ENCODE measurements around the gene ETFB. TPM values are rescaled to one million over a fixed set of nuclear protein-coding genes. Genes with fewer than 3 reads are reported as not detected.
"Not testable (repeated sequence)": the region's sequence is repeated elsewhere in the genome, so short reads cannot be mapped to it uniquely, and the experiment has no call there.

Gene ETFB
- 65.0 TPM for total RNA-seq

DNA sequence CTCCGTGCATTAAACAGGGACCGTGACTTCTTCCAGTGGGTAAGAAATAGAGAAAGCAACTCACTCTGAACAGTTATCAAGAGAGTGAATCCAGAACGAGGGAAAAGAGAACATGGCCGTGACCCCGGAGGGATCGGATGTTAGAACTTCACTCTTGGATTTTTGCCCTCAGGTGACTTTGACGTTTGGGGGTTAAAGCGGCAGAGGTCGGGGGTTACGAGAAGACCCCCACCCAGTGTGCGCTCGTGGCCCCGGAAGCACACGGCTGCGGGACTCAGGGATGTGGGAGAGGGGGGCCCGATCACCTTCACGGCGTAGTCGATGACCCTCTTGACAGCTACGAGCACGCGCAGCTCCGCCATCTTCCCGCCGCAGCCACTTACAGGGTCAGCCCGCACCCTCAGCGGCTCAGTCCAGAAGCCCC lies at the start of gene ETFB:
TSS of gene ETFB (minus strand) at position 424 of the 424 bp plus-strand sequence. CDS start at position 362, 62 bp downstream.
- intact Hi-C loops (cut with DNase I) = no loop called here
- DNase-seq (ENCODE audit: low spot score) (no peak), ATAC-seq (no peak)

DNA sequence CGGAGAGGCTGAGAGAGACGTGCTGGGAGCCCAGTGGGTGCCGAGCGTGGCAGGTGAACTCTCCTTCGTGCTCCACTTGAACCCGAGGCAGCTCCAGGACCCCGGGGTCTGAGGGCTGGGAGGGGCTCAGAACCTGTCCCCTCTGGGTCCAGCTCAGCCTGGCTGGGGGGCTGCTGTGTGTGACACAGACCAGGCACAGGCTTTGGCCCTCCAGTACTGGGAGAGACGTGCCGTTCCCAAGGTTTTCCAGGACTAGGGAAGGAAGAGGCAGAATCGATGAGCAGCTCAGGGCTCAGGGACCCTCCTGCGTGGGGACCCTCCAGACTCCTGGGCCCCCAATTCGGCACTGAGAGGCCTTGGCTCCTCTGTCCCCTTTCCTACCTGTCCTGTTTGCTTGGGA lies 49.0 kb upstream of the ETFB start:
- no peak for ATAC-seq
- intact Hi-C loops (cut with DNase I) = no loop called here

DNA sequence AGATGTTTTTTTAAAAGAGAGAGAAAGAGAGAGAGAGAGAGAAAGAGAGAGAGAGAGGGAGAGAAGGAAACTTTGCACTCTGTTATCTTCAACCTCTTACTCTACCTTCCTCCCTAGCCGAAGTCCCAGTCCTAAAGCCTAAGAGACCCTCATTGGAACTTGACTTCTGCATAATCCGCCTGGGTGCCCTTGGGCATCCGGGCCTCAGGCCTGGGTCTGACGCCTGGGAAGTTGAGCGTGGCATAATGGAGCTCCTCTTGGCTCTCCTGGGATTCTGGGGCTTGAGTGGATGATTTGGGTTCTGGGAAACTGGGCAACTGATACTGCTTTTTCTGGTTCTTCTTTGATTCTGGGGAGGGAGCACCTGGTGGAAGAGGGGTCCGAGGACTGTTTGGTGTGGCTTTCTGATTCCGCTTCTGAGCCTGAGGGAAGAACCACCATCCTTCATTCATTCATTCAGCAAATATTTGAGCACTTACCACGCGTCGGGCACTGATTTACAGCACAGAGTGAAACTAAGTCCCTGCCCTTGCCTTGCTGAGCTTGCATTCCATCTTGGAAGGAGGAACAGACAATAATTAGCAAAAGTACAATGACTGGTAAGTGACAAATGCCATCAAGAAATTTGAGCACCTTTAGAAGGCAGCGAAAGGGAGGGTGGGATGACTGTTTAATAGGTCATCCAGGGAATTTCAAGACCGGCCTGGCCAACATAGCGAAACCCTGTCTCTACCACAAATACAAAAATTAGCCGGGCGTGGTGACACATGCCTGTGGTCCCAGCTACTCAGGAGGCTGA lies 45.0 kb upstream of the ETFB start:
- DNase-seq (ENCODE audit: low spot score) (no peak), ATAC-seq (no peak)
- intact Hi-C loops (cut with DNase I) = no loop called here

More for the DNA sequence above, 49.0 kb upstream of the ETFB start:
- DNase-seq (ENCODE audit: low spot score) = no peak

DNA sequence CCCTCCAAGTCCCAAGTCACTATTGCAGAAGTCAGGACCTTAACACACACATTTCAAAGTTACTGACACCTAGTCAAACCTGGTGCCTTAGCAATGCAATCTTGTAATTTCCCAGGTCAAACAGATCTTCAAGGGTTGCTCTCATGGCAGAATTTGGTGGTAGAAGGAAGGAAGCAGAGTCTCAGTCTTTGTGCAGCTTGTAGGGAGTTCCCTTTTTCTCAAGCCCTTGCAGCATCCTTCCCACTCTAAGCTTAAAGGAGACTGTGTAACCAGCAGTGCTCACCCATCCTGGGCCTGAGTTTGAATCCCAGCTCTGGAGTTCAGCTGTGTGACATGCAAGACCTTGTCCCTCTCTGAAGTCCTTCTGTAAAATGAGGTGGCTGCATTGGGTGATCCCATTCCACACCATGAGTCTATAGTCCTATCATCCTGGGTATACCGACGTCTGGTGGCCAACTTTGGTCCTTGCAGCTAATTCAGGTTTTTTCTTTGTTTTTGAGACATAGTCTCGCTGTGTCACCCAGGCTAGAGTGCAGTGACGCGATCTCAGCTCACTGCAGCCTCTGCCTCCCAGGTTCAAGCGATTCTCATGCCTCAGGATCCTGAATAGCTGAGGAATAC lies 41.4 kb upstream of the ETFB start:
- intact Hi-C loops (cut with DNase I) = no loop called here
- DNase-seq (ENCODE audit: low spot score) (no peak), ATAC-seq (no peak)

DNA sequence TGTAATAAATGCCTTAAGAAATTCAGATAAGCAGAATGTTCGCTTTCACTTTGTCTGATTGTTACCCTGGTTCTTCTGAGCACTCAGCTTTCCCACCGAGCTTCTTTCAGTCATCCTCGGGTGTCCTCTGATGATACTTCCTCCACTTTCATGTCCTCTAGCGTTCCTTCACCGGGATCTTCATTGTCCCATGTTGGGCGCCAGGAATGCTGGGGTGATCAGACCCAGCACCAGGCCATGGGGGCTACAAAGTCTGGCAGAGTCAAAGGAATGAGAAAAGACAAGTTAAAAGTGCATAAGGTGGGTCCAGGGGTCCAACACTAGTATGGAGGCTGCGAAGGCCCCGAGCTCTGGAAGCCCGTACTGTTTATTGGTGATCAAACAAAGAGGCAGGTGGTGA lies 35.9 kb upstream of the ETFB start:
- DNase-seq (ENCODE audit: low spot score) (no peak), ATAC-seq (no peak)
- intact Hi-C loops (cut with DNase I) = no loop called here

DNA sequence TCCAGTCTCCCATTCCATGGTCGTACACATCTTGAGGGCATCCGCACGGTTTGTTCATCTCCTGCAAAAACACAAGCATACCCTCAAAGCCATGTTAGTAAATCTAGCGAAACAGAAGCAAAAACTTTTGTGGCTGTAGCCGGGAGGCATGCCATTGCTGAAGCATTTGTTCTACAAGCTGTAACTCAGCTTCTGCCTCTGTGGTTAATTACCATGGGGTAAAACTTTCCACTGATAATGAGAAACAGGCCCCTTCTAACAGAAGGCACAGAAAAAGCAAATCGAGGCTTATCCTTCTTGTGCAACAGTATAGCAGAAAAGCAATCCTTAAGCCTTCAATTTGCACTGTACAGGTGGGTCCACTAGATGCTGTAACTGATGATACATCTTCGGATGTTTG lies 33.7 kb upstream of the ETFB start:
- ATAC-seq; DNase-seq (ENCODE audit: low spot score); intact Hi-C loops (cut with DNase I): not testable (repeated sequence)

DNA sequence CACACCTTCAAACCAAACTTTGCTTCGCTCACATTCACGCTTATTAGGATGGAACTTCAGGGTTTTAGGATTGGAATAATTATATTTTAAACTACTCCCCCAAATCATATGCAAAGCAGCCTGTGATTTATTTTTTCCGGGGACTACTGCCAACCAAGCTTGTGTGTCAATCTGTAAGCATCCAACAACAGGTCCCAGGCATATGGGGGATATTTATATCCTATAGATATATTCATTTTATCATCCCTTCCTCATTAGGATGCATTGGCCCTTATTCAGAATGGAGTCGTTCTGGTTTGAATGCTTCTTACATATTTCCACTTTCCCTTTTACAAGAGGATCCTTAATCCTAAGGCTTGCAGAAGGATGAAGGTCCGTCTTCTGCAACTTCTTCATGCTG lies 33.0 kb upstream of the ETFB start:
- DNase-seq (ENCODE audit: low spot score) (no peak), ATAC-seq (no peak)
- intact Hi-C loops (cut with DNase I) = no loop called here

DNA sequence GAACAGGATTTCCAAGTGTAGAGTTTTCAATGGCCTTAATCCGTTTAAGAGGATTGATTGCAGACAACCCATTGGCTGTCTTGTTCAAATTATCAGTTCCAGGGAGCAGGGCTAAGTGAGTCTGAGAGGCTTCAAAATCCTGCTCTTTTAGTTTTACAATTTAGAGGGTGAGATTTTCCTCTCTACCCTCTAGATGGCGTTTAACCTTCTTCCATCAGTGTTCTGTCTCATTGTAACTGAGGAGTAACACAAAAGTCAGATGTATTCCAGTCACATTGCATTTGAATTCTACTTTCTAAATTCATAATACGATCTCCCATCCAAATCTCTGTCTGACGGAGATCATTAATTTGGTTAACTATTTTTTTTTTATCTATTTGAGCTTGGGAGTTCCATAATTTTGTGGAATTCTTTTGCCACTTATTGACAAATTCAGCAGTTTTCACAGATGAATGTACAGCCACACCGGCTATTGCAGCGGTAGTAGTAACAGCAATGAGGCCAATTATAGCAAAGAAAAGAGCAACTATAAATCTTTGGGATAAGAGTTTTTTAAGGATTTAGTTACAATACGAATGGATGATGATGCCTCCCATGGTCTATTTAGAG lies 32.0 kb upstream of the ETFB start:
- intact Hi-C loops (cut with DNase I) = no loop called here
- DNase-seq (ENCODE audit: low spot score) (no peak), ATAC-seq (no peak)

DNA sequence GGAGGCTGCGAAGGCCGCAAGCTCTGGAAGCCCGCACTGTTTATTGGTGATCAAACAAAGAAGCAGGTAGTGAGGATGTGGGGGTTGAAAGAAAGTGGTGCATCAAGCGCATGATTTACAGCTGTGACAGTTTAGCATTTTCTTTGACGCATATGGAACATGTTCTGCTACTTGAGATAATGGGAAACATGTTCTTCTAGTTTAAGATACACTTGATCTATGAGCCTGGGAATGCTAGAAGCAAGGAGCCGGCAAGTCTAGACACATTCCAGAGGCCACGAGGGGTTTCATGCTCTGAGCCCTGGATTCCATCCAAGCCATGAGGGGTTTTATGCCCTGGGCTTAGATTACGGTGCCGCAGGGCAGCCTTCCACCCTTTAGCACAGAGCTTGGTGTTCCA lies 31.3 kb upstream of the ETFB start:
- intact Hi-C loops (cut with DNase I) = not testable (repeated sequence)

DNA sequence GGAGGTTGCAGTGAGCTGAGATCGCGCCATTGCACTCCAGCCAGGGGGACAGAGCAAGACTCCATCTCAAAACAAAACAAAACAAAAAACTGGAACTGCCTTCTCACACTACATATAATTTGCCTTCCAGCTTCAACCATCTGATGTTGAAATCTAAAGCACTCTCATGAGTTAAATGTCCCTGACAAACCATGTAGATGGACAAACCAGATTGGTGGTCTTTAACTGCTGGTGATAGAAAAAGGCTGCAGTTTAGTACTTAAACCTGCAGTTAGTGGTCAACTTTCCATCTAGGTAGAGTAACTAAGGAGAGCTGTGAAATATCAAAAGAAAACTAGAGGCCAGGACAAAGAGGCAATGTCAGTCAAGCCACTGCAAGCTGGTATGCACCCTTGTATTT lies 30.0 kb upstream of the ETFB start:
- intact Hi-C loops (cut with DNase I) = no loop called here

More for the DNA sequence above, 31.3 kb upstream of the ETFB start:
- ATAC-seq; DNase-seq (ENCODE audit: low spot score): not testable (repeated sequence)

DNA sequence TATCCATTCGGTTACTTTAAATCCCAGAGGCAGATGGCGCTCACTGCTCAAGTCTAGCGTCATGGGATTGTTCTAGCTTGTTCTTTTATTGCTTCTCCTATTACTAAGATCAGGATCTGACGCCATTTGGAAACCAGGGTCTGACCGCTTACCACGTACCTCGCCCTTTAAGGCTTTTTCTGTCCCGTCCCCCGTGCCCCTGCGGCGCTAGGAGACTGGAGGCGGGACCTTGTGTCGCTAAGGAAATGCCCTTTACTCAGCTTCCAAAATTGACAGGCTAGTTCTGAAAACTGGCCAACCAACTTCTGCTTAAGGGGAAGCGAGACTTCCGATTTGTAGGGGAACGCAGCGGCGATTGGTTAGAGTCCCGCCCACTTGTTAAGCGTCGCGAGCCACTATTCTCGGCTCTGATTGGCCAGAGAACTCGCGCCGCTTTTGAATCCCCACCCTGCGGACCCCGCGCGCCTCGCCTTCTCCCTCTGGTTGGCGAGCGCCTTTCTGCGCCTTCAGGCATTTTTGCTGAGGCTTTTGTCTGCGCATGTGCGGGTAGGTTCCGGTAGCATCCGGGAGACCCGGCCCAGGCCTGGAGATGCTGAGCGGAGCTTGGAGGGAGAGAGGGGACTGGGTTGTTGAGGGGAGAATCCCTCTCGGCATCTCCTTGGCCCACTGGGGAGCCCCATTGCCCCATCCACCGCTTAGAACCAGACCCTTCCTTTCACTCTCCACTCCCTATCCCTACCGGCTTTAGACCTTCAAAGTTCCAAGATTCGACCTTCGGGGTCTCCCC lies 28.1 kb upstream of the ETFB start:
- intact Hi-C loops (cut with DNase I) = no loop called here
- DNase-seq (ENCODE audit: low spot score) = peak; percentile 93
- ATAC-seq = peak; percentile 98

More for the DNA sequence above, 30.0 kb upstream of the ETFB start:
- DNase-seq (ENCODE audit: low spot score) (no peak), ATAC-seq (no peak)

DNA sequence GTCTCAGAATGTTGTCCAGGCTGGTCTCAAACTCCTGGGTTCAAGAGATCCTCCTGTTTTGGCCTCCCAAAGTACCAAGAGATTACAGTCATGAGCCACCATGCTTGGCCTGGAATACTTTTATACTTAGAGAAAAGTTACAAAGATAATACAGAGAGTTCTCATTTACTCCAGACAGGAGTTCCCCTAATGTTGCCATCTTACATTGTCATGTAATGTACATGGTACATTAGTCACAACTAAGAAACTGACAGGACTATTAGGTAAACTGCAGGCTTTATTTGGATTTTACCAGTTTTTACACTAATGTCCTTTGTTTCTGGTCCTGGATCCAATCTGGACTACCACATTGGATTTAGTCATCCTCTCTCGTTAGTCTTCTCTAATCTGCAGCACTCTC lies 26.5 kb upstream of the ETFB start:
- ATAC-seq = no peak
- intact Hi-C loops (cut with DNase I) = no loop called here

DNA sequence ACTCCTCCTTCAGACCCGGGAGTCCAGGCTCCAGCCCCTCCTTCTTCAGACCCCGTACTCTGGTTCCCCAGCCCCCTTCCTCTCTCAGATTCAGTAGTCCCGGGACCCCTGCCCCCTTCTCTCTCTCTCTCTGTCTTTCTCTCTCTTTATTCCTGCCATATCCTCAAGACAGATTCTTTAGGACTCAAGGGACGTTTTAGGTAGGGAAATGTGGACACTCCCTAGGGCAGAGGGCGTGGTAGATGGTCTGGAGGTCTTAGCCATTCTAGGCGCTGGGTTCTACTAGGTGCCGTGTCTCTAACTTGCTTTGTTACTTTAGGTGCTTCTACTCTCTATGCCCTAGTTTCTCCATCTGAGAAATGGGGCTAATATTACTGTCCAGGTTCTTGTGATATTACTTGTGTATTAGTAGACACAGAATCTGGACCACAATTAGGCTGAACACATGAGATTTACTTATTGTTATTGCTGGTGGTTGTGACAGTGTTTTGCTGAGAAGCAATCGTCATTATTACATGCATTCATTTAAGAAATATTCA lies 25.0 kb upstream of the ETFB start:
- DNase-seq (ENCODE audit: low spot score) (no peak), ATAC-seq (no peak)
- intact Hi-C loops (cut with DNase I) = no loop called here

More for the DNA sequence above, 26.5 kb upstream of the ETFB start:
- DNase-seq (ENCODE audit: low spot score) = no peak

DNA sequence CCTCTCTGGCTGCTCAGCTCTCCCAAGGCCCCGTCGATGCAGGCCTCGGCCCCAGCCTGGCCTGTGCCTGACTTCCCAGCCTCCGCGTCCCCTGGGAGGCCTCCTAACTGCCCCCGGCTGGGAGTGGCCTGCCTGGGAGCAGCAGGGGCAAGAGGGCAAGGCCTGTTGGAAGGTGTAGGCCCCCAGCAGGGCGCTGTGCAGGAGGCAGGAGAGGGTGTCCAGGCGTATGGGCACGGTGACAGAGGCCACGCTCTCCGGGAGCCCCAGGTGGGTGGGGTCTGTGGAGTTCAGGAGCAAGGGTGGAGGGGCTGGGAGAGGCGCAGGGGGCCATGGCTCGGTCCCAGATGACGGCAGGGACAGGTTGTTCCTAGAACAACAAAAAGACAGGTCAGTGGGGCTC lies 23.0 kb upstream of the ETFB start:
- intact Hi-C loops (cut with DNase I) = no loop called here
- DNase-seq (ENCODE audit: low spot score) (no peak), ATAC-seq (no peak)

DNA sequence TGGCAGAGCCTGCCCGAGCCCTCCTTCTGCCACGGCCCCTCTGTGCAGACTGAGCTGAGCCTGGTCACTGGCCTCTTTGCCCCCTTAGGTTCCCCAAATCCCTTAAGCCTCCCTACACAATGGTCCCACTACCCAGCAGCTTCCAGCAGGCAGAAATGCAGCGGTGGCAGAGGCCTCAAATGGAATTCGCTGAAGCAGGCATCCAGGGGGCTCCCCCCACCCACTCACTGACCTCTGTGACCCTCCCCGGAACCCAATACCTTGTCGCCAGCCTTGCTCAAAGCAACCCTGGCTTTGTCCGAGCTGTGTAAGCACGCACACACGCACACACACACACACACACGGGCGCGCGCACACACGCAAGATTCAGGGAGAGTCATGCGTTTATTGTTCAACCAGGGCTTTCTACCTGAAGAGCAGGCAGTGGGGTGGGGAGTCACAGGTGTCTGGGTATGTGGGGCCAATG lies 21.8 kb upstream of the ETFB start, which contains the start of gene LIM2:
TSS of gene LIM2 (minus strand) at position 51 of the 466 bp plus-strand sequence. CDS start 531 bp downstream, outside the sequence.
- intact Hi-C loops (cut with DNase I) = no loop called here
- DNase-seq (ENCODE audit: low spot score) (no peak), ATAC-seq (no peak)

DNA sequence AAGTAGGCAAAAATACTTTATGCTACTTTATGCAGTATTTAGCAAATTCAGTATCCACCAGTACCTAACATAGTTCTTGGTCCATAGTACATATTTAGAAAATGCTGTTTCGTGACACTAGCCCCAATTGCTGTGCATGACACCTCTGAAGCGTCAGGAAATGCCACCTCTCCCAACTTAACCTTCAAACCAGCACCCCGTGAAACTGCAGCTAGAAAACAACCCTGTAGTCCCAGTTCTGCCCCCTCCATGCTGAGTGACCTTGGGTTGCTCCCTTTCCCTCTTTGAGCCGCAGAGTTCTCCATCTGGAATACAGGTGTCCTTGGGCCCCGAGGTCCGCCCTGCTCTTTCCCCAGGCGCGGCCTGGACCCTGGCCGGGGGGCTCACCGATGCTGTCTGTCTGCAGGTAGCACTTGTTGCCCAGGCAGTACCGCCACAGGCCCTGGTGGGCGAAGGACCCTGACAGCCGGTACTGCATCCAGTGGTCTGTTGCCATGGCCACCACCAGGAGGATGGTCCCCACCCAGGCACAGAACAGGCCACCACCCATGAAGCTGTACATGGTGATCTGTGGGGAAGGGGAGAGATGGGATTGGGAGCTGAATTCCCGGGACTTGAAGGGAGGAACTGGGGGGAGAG lies 20.8 kb upstream of the ETFB start:
- intact Hi-C loops (cut with DNase I) = no loop called here
- ATAC-seq = no peak

DNA sequence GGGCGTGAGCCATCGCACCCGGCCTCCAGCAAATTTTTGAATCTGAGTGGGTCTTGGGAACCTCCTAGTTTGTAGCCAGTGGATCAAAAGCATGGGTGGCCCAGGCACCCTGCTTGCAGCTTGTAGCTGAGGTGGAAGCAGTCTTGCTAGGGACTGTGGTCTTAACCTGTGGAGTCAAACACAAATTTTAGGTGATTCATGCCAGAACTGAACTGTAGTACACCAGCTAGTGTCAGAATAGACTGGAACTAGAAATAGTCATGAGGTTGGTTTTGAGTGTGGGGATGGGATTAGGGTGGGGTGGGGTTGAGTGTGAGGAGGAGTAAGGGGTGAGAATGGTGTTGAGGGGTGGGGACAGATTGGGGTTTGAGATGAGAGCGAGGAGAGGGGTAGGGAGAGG lies 15.8 kb upstream of the ETFB start:
- DNase-seq (ENCODE audit: low spot score) = no peak
- intact Hi-C loops (cut with DNase I) = no loop called here

More for the DNA sequence above, 20.8 kb upstream of the ETFB start:
- no peak for DNase-seq (ENCODE audit: low spot score)

DNA sequence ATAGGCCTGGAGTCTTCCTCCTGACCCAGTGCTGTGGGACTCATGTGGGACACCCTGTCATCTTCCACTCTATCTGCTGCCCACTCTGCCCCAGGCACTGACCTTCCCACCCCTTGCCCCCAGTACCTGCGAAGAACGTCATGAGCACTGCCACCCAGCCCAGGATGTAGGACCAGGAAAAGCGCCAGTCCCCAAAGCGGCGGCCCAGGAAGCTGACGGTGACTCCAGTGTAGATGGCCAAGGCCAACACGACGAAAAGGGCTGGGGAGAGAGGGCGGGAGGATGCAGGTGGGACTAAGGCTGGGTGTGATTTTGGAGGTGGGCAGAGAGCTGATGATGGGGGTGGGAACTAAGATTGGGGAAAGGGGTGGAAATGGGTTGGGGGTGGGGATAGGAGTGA lies 14.2 kb upstream of the ETFB start:
- DNase-seq (ENCODE audit: low spot score) (no peak), ATAC-seq (no peak)
- intact Hi-C loops (cut with DNase I) = no loop called here

More for the DNA sequence above, 15.8 kb upstream of the ETFB start:
- ATAC-seq = no peak

Measured in sciatic nerve (tissue), 2 donors.